Stimulated activated CD4-positive, alpha-beta T cell treated with anti-CD3 and anti-CD28 coated beads, TNF-alpha, amount 100 ng/mL, for 24 hours (primary cell): ENCODE measurements around the gene SMC1B.
"Not testable (repeated sequence)": the region's sequence is repeated elsewhere in the genome, so short reads cannot be mapped to it uniquely, and the experiment has no call there.

Source experiments
- DNase-seq, 3 experiments: peaks; one replicate each; pipeline ENCODE4 v3.0.0-alpha.2; 2020; ENCODE audit warnings: low read depth in 3 of 3

SMC1B gene

DNA sequence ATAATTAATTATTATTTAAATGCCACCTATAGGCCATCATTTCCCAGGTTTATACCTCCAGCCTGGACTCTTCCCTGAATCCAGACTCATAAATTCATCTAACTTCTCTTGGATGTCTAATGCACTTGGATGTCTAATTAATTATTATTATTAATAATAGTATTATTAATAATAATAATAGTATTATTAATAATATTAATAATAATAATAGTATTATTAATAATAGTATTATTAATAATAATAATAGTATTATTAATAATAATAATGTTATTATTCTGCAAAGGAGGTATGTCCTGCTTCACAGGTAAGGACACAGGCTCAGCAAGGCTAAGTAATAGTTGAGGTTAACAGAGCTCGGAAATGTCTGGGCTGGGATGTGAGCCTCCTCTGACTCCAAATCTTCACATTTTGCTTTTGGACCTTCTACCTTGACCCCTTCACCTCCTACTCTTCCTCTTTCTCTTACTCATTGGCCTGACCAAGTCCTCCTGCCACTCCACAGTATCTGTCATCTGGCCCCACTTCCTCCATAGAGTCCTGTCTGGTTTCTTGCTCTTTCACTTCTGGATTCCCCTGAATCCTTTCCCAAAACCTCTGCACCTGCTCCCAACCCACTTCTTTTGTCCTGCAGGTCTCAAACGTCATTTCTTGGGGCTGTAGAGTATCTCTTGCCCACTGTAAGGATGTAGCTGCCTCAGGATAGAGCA is 8.1 kb upstream of the SMC1B start:
- DNase-seq, result no peak

DNA sequence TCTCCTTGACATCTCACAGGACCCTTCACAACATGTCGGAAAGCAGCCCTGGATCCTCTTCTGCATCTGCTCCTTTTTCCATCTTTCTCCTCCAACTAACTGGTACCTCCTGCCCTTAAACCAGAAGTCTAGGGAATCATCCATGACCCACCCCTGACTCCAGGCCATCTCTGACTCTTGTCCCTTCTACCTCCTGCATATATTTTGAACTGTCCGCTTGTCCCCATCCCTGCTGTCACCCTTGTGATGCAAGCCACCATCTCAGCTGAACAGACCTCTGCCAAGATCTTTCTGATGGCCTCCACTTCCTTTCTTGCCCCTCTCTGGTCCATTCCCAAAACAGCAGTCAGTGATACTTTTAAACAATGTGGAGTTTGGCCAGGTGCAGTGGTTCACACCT is 7.1 kb upstream of the SMC1B start:
- no peak for DNase-seq

GRCh38 chr22:45420011-45420410 is 6.6 kb upstream of the SMC1B start:
- no peak for DNase-seq

- no peak for DNase-seq
Measured at GRCh38 chr22:45418770-45419138, 5.4 kb upstream of the SMC1B start.

- DNase-seq, result no peak
Measured at GRCh38 chr22:45418056-45418769, 4.8 kb upstream of the SMC1B start.

- DNase-seq, result no peak
Measured at GRCh38 chr22:45413013-45413367, 409 bp downstream of the SMC1B start.

- DNase-seq, result no peak
Measured at GRCh38 chr22:45407793-45408192, 5.6 kb downstream of the SMC1B start.

DNA sequence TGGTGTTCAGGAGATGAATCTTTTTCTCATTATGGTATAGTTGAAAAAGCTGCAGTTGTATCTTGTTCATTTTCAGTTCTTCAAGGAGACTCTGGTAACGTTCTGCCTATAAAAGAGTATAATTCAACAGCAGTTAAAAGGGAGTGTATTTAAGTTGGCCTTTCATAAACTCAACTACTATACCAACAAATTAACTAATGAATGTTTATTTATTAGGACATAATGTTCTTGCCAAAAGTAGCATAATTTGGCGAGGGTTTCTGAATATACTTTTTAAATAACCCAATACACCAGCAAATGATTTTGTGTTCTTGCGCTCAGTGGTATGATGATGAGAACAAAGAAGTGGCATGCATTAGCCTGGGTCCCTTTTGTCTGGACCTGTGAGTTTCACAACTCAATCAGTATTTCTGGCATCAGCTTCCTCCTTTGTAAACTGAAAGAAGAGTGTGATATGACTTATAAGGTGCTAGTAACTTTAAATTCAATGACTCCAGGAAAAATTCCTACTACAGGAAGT is 10.9 kb downstream of the SMC1B start:
- no peak for DNase-seq

- no peak for DNase-seq
Measured at GRCh38 chr22:45399712-45400445, 13.5 kb downstream of the SMC1B start.

- DNase-seq, result no peak
Measured at GRCh38 chr22:45398214-45398613, 15.2 kb downstream of the SMC1B start.

- DNase-seq, result no peak
Measured at GRCh38 chr22:45397806-45398205, 15.6 kb downstream of the SMC1B start.

DNA sequence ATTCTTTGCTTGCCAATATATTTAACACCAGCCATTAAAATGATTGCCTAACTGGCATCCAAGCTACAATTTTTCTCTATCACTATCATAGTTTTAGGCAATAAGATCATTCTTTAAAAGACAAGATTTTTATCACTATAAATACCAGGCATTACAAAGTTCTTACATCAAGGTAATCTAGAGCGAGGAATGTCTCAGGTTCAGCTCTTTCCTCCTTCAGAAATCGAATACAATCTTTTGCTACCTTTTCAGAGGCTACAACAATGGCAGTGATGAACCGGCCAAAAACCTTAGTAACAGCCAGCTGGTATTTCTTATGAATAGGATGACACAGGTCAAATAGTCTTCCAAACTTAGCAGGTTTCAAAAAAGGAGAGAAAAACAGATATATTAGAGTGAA is 23.9 kb downstream of the SMC1B start:
- no peak for DNase-seq

DNA sequence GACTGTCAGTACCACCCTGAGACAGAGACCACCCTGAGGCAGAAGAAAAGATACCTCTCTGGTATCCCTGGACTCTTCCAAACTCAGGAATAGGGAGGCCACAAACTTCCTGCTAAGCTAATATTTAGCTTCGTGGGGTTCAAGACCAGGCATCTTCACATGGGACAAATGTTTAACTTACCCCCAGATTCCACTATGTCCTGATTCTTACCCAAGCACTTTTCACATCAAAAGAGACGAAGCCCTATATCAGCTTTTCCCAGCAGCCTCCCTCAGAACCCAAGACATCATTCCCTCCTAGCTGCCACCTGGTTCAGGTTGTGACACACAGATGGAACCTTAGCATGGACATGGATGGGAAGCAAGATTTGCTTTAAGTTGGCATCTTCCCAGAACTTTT is 32.1 kb downstream of the SMC1B start:
- no peak for DNase-seq

- DNase-seq, result no peak
Measured at GRCh38 chr22:45376703-45377102, 36.7 kb downstream of the SMC1B start.

GRCh38 chr22:45376009-45376408 is 37.4 kb downstream of the SMC1B start:
- DNase-seq, result no peak

DNA sequence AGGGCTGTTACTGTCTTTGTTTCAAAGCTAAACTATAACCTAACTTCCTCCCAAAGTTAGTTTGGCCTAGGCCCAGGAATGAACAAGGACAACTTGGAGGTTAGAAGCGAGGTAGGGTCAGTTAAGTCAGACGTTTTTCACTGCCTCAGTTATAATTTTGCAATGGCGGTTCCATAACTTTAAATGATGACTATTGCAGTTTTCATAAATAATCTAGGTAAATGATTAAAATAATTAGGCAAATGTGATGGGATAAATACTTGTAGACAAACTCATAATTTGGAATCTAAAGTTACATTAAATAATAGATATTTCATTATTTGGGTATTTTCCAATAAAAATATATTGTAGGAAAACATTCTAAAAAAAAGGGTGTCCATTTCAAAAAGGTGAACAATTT is 39.8 kb downstream of the SMC1B start:
- not testable (repeated sequence) for DNase-seq

DNA sequence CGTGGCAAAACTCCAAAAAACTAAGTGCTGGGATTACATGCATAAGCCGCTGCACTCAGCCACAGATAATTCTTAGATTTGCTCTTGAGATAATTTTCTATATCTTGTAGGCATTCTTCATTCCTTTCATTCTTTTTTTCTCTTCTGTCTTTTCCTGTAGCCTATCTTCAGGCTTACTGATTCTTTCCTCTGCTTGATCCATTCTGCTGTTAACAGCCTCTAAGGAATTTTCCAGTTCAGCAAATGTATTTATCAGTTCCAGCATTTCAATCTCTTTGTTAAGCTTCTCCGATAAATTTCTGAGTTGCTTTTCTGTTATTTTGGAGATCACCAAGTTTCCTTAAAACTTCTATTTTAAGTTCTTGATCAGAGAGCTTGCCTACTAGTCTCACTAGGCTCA is 46.7 kb downstream of the SMC1B start:
- no peak for DNase-seq

DNA sequence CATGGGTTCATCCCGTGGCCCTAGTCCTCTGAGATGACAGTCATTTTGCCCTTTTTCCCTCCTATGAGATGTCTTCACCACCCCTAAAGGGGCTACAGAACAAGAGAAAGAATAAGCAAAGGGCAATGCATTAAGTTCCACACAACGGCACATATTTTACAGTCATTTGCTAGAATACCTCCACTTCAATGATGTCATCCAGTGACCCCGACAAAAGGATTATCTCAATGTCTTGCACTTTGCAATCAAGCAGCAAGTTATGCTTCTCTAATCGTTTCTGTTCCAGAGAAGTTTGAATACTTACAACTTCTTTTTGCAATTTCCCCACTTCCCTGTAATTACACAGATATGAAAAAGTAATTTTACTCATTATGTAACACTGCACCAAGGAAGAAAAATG is 53.8 kb downstream of the SMC1B start:
- no peak for DNase-seq

- DNase-seq, result no peak
Measured at GRCh38 chr22:45358127-45358526, 55.3 kb downstream of the SMC1B start.

DNA sequence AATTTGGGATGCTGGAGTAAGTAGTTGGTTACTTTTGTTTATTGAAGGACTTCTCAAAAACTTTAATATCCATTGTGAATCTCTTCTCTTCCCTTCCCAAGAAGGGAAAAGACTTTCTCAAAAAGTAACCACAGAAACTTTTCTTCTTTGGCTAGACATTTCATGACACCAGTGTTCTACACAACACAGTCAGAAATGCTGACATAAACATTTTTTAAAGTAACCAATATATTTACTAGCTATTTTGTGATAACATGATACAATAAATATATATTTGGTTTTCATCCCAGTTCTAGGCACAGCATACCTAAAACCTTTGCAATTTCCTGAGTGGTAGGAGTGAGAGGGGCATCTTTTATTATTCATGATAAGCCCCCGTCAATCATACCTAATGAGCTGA is 55.9 kb downstream of the SMC1B start:
- DNase-seq, result no peak

DNA sequence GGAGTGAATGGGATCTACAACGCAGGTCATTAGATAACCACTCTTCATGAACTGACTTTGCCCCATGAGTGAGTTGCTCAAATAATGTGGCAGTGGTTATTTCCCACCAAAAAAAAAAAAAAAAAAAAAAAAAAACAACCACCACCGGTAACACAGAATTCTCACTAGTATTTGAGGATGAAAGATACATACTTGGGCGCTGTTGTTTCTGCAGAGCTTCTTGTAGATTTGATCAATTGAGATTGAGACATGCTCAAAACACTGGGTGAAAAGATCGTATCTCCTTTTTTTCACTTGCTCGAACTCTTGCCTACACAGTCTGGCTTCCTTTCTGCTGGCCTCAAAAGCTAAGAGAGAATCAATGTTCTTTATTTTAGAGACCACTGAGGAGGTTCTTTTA is 59.6 kb downstream of the SMC1B start:
- no peak for DNase-seq

DNA sequence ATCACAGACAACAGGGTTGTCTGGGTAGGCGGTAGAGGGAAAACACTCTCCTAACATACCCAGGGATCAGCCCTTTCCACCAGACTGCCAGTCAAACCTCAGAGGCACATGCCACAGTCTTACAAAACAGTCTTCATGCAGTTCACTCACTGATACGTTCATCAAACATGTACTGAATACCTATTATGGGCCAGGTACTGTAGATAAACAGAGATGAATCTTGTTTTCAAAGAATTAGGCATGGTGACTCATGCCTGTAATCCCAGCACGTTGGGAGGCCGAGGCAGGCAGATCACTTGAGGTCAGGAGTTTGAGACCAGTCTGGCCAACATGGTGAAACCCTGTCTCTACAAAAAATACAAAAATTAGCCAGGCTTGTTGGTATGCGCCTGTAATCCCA is 60.6 kb downstream of the SMC1B start:
- DNase-seq, result not testable (repeated sequence)

GRCh38 chr22:45351956-45352355 is 61.4 kb downstream of the SMC1B start:
- no peak for DNase-seq
